Measurements from ENCODE around the gene DPPA5. TPM values are rescaled to one million over a fixed set of nuclear protein-coding genes. Genes with fewer than 3 reads are reported as not detected.
"Not testable (repeated sequence)": the region's sequence is repeated elsewhere in the genome, so short reads cannot be mapped to it uniquely, and the experiment has no call there.

Gene DPPA5
- total RNA-seq, 2 experiments from 2014 or later, result not detected

DNA sequence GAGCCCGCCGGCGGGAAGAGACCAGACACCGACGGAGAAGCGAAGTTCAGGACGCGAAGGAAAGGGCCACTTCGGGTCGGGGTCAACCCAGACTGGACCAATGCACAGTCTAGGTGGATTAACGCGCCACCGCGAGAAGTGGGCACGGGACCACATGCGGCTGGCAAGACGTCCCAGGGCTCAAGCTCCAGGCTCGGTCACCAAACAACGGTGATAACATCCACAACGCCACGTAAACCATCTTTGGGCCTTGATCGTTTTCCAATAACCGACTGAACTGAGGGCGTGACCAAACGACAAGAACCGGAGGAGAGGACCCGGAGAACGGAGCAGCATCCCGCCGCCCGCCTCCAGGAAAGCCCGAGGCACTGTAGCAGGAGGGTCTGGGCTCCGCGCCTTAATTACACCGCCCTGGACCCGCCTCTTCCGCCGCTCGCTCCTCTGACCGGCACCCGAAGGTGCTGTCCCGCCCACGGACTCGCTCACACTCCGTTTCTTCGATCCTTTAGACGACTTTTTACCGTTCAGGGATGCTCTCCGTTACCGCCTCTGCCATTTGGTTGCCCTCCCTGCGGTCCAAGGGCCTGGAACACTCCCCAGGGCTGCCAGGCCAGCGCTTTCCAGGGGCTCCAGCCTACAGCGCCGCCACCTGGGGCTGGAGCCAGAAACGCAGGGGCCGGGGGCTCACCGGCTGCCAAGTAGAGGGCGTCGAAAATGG lies 44.1 kb downstream of the DPPA5 start:
- CTCF ChIA-PET, result interaction anchor here (0.7 to 1.9 kb wide), 4 partner anchors 20 to 35 kb away, joined by 3 to 5 read pairs (median 3); no protein-coding TSS in a partner anchor
- POLR2A ChIA-PET, result interaction anchor here (0.6 kb wide), 1 partner anchor 145 kb away, joined by 3 read pairs; no protein-coding TSS in a partner anchor

DNA sequence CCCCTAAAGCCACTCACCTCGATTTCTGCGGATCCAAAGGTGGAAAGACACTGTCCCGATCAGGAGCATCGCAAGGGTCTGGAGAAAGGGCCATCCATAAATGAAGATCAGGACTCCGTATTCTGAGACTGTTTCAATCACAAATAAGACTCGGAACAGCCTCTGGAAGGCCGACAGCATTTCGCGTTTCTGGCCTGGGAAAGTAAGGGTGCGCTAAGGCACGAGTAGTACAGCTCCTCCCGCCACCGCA lies 44.6 kb downstream of the DPPA5 start:
- ChIA-PET CTCF (interaction anchor here (0.7 to 1.9 kb wide), 4 partner anchors 21 to 34 kb away, joined by 3 to 5 read pairs (median 3); no protein-coding TSS in a partner anchor), POLR2A (interaction anchor here (0.6 kb wide), 1 partner anchor 145 kb away, joined by 3 read pairs; no protein-coding TSS in a partner anchor)

DNA sequence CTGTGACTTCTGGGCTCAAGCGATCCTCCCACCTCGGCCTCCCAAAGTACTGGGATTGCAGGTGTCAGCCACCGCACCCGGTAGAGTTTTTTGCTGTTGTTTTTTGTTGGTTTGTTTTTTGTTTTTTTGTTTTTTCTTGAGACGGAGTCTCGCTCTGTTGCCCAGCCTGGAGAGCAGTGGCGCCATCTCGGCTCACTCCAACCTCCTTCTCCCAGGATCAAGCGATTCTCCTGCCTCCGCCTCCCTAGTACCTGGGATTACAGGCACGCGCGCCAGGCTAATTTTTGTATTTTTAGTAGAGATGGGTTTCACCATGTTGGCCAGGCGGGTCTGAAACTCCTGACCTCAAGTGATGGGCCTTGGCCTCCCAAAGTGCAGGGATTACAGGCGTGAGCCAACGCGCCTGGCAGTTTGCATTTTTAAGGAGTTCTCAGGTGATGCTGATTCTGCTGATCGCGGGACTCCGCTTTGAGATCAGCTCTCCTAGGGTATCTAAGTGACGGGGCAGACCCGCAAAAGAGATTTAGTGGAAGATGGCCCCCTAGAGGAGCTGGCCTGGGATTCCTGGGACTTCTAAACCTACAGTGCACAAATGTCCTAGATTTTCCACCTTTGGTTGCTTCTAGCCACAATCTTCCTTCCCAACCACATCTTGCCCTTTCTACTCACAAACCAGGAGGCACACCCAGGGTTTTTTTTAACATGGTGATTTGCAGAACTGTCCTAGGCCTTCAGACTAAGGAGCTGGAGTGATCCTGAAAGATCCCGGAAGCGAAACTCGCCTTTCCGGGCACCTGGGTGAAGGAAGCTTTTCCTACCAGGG lies 45.2 kb downstream of the DPPA5 start:
- CTCF ChIA-PET, result interaction anchor here (0.7 to 1.9 kb wide), 4 partner anchors 22 to 34 kb away, joined by 3 to 5 read pairs (median 3); no protein-coding TSS in a partner anchor
- POLR2A ChIA-PET, result interaction anchor here (0.6 kb wide), 1 partner anchor 146 kb away, joined by 3 read pairs; no protein-coding TSS in a partner anchor

DNA sequence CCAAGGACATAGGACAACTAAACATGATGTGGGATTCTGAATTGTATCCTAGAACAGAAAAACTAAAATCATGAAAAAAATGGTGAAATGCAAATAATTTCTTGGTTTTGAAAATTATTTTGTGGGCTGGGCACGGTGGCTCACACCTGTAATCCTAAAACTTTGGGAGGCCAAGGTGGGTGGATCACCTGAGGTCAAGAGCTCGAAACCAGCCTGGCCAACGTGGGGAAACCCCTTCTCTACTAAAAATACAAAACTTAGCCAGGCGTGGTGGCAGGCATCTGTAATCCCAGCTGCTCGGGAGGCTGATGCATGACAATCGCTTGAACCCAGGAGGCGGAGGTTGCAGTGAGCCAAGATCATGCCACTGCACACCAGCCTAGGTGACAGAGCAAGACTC lies 50.3 kb downstream of the DPPA5 start:
- POLR2A ChIA-PET, CTCF ChIA-PET: not testable (repeated sequence)

Other genes with a start within 250 kb of the DPPA5 start
- under 1 TPM in 1 of 2 experiments, not detected in 1; 0.31 TPM for gene KHDC1L, start 128.8 kb downstream of the DPPA5 start, total RNA-seq
- gene KHDC1, start 91.1 kb downstream of the DPPA5 start, total RNA-seq, result 1 to 10 TPM; 5.1 to 5.9 TPM
- gene KHDC3L, start 8.4 kb upstream of the DPPA5 start, total RNA-seq, result not detected
- gene OOEP, start 15.6 kb upstream of the DPPA5 start, total RNA-seq, result under 1 TPM; 0.38 to 0.42 TPM
- gene DDX43, start 40.6 kb upstream of the DPPA5 start, total RNA-seq, result under 1 TPM; 0.42 to 0.65 TPM
- gene CGAS, start 98.0 kb upstream of the DPPA5 start, total RNA-seq, result 10 to 100 TPM; 43.8 to 45.9 TPM
- gene MTO1, start 107.5 kb upstream of the DPPA5 start, total RNA-seq, result 10 to 100 TPM; 50.7 to 54.3 TPM
- 1,000 to 10,000 TPM; 7,755 to 7,846 TPM for gene EEF1A1, start 166.8 kb upstream of the DPPA5 start, total RNA-seq